ENCODE data around the gene PDSS2.

DNA sequence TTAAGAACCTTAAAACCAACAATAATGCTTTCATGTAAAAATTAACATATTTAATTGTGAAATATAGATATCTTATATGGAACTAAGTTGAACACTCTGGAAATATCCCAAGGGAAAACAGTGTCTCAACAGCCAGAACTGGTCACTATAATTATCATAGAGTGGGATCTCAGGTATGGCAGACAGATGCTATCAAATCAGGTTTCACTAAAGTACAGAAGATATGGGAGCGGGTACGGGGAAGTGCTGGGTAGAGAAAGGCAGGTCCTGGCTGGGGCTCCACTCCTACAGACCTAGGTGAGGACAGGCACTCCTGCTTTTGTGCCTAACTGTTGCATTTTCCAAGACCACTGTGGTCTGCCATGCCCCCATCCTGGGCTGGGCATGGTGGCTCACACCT lies 215.9 kb downstream of the PDSS2 start:
- TF ChIP-seq, protein P1, sequence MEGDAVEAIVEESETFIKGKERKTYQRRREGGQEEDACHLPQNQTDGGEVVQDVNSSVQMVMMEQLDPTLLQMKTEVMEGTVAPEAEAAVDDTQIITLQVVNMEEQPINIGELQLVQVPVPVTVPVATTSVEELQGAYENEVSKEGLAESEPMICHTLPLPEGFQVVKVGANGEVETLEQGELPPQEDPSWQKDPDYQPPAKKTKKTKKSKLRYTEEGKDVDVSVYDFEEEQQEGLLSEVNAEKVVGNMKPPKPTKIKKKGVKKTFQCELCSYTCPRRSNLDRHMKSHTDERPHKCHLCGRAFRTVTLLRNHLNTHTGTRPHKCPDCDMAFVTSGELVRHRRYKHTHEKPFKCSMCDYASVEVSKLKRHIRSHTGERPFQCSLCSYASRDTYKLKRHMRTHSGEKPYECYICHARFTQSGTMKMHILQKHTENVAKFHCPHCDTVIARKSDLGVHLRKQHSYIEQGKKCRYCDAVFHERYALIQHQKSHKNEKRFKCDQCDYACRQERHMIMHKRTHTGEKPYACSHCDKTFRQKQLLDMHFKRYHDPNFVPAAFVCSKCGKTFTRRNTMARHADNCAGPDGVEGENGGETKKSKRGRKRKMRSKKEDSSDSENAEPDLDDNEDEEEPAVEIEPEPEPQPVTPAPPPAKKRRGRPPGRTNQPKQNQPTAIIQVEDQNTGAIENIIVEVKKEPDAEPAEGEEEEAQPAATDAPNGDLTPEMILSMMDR (conservative IDR thresholded peaks at IDR 0.05; ENCODE audit: low read length) = no peak
- TF ChIP-seq EZH2phosphoT487 (IDR thresholded peaks at IDR 0.05; ENCODE audit: borderline replicate concordance) = no peak
